ENCODE results near the gene RAB25.

RAB25 gene

GRCh38 chr1:156055281-156056048, 5.5 kb upstream of the RAB25 start:
- peak overlapping the region; percentile 93 for H3K27ac ChIP-seq
- TF ChIP-seq CTCF (conservative IDR thresholded peaks at IDR 0.05), result no peak
- TF ChIP-seq ZFX (IDR thresholded peaks at IDR 0.05), result no peak

- H3K27ac ChIP-seq, result no peak overlapping the region
- TF ChIP-seq ZFX (IDR thresholded peaks at IDR 0.05) (no peak), CTCF (conservative IDR thresholded peaks at IDR 0.05) (no peak)
Observed at GRCh38 chr1:156056326-156056849, 4.6 kb upstream of the RAB25 start.

GRCh38 chr1:156062189-156062588, 1.2 kb downstream of the RAB25 start:
- TF ChIP-seq CTCF (conservative IDR thresholded peaks at IDR 0.05), result no peak
- no peak for TF ChIP-seq ZFX (IDR thresholded peaks at IDR 0.05)
- peak overlapping the region; percentile 79 for H3K27ac ChIP-seq

GRCh38 chr1:156063997-156064285, 3.0 kb downstream of the RAB25 start:
- no peak for TF ChIP-seq CTCF (conservative IDR thresholded peaks at IDR 0.05)
- no peak for TF ChIP-seq ZFX (IDR thresholded peaks at IDR 0.05)
- no peak overlapping the region for H3K27ac ChIP-seq

GRCh38 chr1:156064615-156065014, 3.7 kb downstream of the RAB25 start:
- H3K27ac ChIP-seq, result no peak overlapping the region
- TF ChIP-seq CTCF (conservative IDR thresholded peaks at IDR 0.05), result no peak
- no peak for TF ChIP-seq ZFX (IDR thresholded peaks at IDR 0.05)

- TF ChIP-seq ZFX (IDR thresholded peaks at IDR 0.05), result no peak
- TF ChIP-seq CTCF (conservative IDR thresholded peaks at IDR 0.05), result no peak
- no peak overlapping the region for H3K27ac ChIP-seq
Observed at GRCh38 chr1:156065212-156065611, 4.3 kb downstream of the RAB25 start.

GRCh38 chr1:156065871-156066270, 4.9 kb downstream of the RAB25 start:
- no peak overlapping the region for H3K27ac ChIP-seq
- TF ChIP-seq ZFX (IDR thresholded peaks at IDR 0.05) (no peak), CTCF (conservative IDR thresholded peaks at IDR 0.05) (no peak)

All from C4-2B (cell line).